DOHH2 (cell line): Measurements from ENCODE around the gene IRF9.

Source experiments
- H3F3A ChIP-seq: fragments of 200-600 bp; sonication (generic), shearing (Covaris generic); 2 replicates; pipeline ENCODE4 v1.6.0; 2016; ENCODE audit warnings: antibody characterized with exemption, mild to moderate bottlenecking; ENCODE audit not compliant: control insufficient read depth, insufficient read depth
- H3K27ac ChIP-seq: fragments of 200-600 bp; sonication (generic); 2 replicates; pipeline ENCODE4 v1.5.1; 2014; ENCODE audit warnings: low read depth, mild to moderate bottlenecking, low read length, moderate library complexity
- H3K27me3 ChIP-seq: fragments of 200-600 bp; sonication (generic); 2 replicates; pipeline ENCODE4 v1.6.1; 2014; ENCODE audit warnings: mild to moderate bottlenecking, low read length, mixed read lengths; ENCODE audit not compliant: control insufficient read depth
- H3K36me3 ChIP-seq: fragments of 200-600 bp; sonication (generic); 2 replicates; pipeline ENCODE4 v1.6.1; 2014; ENCODE audit warnings: mild to moderate bottlenecking, low read length, moderate library complexity, mixed read lengths; ENCODE audit not compliant: control insufficient read depth
- H3K4me1 ChIP-seq: fragments of 200-600 bp; sonication (generic); 2 replicates; pipeline ENCODE4 v1.6.1; 2014; ENCODE audit warnings: mild to moderate bottlenecking, low read length, mixed read lengths; ENCODE audit not compliant: control insufficient read depth
- H3K4me2 ChIP-seq: fragments of 200-600 bp; sonication (generic); 2 replicates; pipeline ENCODE4 v1.6.0; 2014; ENCODE audit warnings: mild to moderate bottlenecking, low read length, moderate library complexity
- H3K4me3 ChIP-seq: fragments of 200-600 bp; sonication (generic); 2 replicates; pipeline ENCODE4 v1.5.1; 2014; ENCODE audit warnings: mild to moderate bottlenecking, low read length, mixed read lengths
- H3K79me2 ChIP-seq: fragments of 200-600 bp; sonication (generic); 2 replicates; pipeline ENCODE4 v1.6.1; 2014; ENCODE audit warnings: mild to moderate bottlenecking, low read length, mixed read lengths; ENCODE audit not compliant: control insufficient read depth
- H3K9me2 ChIP-seq: fragments of 200-600 bp; sonication (generic); replicated peaks from 2 replicates; pipeline ENCODE4 v1.6.1; 2014; ENCODE audit warnings: mild to moderate bottlenecking, low read length, mixed read lengths; ENCODE audit not compliant: control insufficient read depth
- H3K9me3 ChIP-seq: fragments of 200-600 bp; sonication (generic); 2 replicates; pipeline ENCODE4 v1.6.1; 2014; ENCODE audit warnings: antibody characterized with exemption, low read length, mixed read lengths; ENCODE audit not compliant: control insufficient read depth, insufficient read depth
- H4K20me1 ChIP-seq: fragments of 200-600 bp; sonication (generic); 2 replicates; pipeline ENCODE4 v1.6.0; 2014; ENCODE audit warnings: low read depth, mild to moderate bottlenecking, antibody characterized with exemption, low read length, moderate library complexity; ENCODE audit not compliant: control insufficient read depth, insufficient read depth
- EZH2phosphoT487 ChIP-seq: fragments of 200-600 bp; sonication (generic); IDR thresholded peaks from 2 replicates; pipeline ENCODE4 v1.6.1; 2017; ENCODE audit warnings: borderline replicate concordance, mild to moderate bottlenecking, antibody characterized with exemption, low read length, moderate library complexity, mixed read lengths
- TF ChIP-seq, protein P1 (sequence below): fragments of 200-600 bp; sonication (generic); IDR thresholded peaks from one replicate; pipeline ENCODE4 v1.5.1; 2014; ENCODE audit warnings: antibody characterized with exemption, mild to moderate bottlenecking, low read depth, low read length; ENCODE audit not compliant: poor library complexity, severe bottlenecking

IRF9 gene

DNA sequence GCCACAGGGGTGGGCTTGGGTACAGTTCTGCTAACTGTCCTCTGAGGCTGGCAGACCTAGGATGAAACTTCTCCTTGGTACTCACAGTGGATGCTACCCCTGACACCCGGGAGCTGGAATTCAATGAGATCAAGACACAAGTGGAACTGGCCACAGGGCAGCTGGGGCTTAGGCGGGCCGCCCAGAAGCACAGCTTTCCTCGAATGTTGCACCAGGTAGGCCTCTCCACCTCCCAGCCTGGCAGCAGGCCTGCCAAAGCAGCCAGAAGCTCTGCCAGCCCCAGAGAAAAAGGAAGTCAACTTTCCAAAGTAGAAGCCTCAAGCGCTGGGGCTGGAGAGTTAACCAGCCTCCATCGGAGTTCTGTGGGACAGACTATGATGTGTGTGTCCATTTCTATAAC lies 43.9 kb upstream of the IRF9 start:
- H3K9me2 ChIP-seq = no peaks in the 10 kb centered on the region
- peaks cover 24% of the 10 kb centered on the region for H3K79me2 ChIP-seq
- H4K20me1 ChIP-seq = peaks cover 4% of the 10 kb centered on the region; the same call in 1 of the 2 replicates
- H3K9me3 ChIP-seq = no peaks in the 10 kb centered on the region
- no peak for TF ChIP-seq EZH2phosphoT487
- TF ChIP-seq, protein P1, sequence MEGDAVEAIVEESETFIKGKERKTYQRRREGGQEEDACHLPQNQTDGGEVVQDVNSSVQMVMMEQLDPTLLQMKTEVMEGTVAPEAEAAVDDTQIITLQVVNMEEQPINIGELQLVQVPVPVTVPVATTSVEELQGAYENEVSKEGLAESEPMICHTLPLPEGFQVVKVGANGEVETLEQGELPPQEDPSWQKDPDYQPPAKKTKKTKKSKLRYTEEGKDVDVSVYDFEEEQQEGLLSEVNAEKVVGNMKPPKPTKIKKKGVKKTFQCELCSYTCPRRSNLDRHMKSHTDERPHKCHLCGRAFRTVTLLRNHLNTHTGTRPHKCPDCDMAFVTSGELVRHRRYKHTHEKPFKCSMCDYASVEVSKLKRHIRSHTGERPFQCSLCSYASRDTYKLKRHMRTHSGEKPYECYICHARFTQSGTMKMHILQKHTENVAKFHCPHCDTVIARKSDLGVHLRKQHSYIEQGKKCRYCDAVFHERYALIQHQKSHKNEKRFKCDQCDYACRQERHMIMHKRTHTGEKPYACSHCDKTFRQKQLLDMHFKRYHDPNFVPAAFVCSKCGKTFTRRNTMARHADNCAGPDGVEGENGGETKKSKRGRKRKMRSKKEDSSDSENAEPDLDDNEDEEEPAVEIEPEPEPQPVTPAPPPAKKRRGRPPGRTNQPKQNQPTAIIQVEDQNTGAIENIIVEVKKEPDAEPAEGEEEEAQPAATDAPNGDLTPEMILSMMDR = no peak
- no peak overlapping the region for H3K4me2 ChIP-seq
- peaks cover 9% of the 10 kb centered on the region for H3F3A ChIP-seq
- no peak overlapping the region for H3K4me3 ChIP-seq
- peaks cover 62% of the 10 kb centered on the region for H3K36me3 ChIP-seq
- no peak overlapping the region for H3K27ac ChIP-seq
- no peaks in the 10 kb centered on the region for H3K27me3 ChIP-seq
- H3K4me1 ChIP-seq = peaks cover 14% of the 10 kb centered on the region

DNA sequence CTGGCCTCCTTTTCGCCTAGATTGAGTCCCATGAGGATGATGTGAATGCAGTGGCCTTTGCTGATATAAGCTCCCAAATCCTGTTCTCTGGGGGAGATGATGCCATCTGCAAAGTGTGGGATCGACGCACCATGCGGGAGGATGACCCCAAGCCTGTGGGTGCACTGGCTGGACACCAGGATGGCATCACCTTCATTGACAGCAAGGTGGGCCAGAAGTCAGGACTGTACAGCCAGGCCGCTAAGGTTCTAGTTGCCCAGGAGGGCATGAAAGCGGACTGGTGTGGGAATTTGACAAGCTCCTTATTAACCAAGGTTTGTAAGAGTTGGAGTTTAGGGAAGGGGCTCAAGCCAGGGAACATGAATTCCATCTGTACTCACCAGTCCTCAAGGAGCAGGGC lies 41.4 kb upstream of the IRF9 start:
- peaks cover 4% of the 10 kb centered on the region; the same call in 1 of the 2 replicates for H4K20me1 ChIP-seq
- TF ChIP-seq EZH2phosphoT487 = no peak
- TF ChIP-seq, protein P1 = no peak
- peaks cover 3% of the 10 kb centered on the region; the same call in 1 of the 2 replicates for H3F3A ChIP-seq
- no peaks in the 10 kb centered on the region for H3K9me2 ChIP-seq
- H3K4me2 ChIP-seq = no peak overlapping the region
- peaks cover 18% of the 10 kb centered on the region for H3K79me2 ChIP-seq
- no peak overlapping the region for H3K27ac ChIP-seq
- H3K27me3 ChIP-seq = no peaks in the 10 kb centered on the region
- no peaks in the 10 kb centered on the region for H3K9me3 ChIP-seq
- no peak overlapping the region for H3K4me3 ChIP-seq
- peaks cover 14% of the 10 kb centered on the region for H3K4me1 ChIP-seq
- H3K36me3 ChIP-seq = peaks cover 70% of the 10 kb centered on the region

DNA sequence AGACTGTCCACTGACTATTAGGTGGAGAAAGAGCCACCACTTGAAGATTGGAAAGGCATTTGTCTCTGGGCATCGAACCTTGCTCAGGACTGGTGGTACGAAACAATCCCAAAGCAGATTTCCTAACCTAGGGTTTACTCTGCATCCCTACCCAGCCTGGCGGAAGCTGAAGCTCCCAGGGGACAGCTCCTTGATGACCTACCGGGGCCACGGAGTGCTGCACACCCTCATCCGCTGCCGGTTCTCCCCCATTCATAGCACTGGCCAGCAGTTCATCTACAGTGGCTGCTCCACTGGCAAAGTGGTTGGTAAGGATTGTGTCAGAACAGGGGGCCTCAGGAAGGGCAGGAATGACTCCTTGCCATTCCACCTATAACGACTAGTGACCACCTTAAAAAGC lies 39.9 kb upstream of the IRF9 start:
- Histone ChIP-seq H3K27me3 (no peaks in the 10 kb centered on the region), H3K4me2 (no peak overlapping the region), H3K4me3 (no peak overlapping the region), H3F3A (peaks cover 3% of the 10 kb centered on the region; the same call in 1 of the 2 replicates), H3K9me3 (no peaks in the 10 kb centered on the region), H3K4me1 (peaks cover 6% of the 10 kb centered on the region), H3K79me2 (peaks cover 7% of the 10 kb centered on the region), H3K27ac (no peak overlapping the region), H3K36me3 (peaks cover 65% of the 10 kb centered on the region), H4K20me1 (no peaks in the 10 kb centered on the region), H3K9me2 (no peaks in the 10 kb centered on the region)
- no peak for TF ChIP-seq EZH2phosphoT487
- TF ChIP-seq, protein P1 = no peak
